Fibroblast of the aortic adventitia (primary cell): ENCODE results near the gene ASIP. TPM values are rescaled to one million over a fixed set of nuclear protein-coding genes. Genes with fewer than 3 reads are reported as not detected.
A peak's percentile ranks its signal among the peaks of the same experiment; 100 is the strongest.
"Not testable (repeated sequence)": the region's sequence is repeated elsewhere in the genome, so short reads cannot be mapped to it uniquely, and the experiment has no call there.

ENCODE experiments used
- DNase-seq: peaks from one replicate; pipeline ENCODE4 v3.0.0-alpha.2; 2010; ENCODE audit warnings: low read depth
- H3K4me3 ChIP-seq: 2 replicates; pipeline ENCODE4 v1.5.1; 2011; ENCODE audit warnings: low read depth, mild to moderate bottlenecking, control low read depth, low read length, moderate library complexity
- total RNA-seq: library from RNA; depleted of rRNA; stranded (reverse); fragments of >200 nt; gene quantifications from 2 replicates; pipeline ENCODE4 v1.2.3, GENCODE V29; 2012; ENCODE audit warnings: low replicate concordance
- TF ChIP-seq, protein P1 (sequence below): IDR thresholded peaks from 2 replicates; pipeline ENCODE4 v1.5.1; 2011; ENCODE audit warnings: mild to moderate bottlenecking, low read length, control low read depth, inconsistent platforms; ENCODE audit not compliant: insufficient read depth

The ASIP gene
- total RNA-seq, 1 donor, result not detected

- TF ChIP-seq, protein P1, sequence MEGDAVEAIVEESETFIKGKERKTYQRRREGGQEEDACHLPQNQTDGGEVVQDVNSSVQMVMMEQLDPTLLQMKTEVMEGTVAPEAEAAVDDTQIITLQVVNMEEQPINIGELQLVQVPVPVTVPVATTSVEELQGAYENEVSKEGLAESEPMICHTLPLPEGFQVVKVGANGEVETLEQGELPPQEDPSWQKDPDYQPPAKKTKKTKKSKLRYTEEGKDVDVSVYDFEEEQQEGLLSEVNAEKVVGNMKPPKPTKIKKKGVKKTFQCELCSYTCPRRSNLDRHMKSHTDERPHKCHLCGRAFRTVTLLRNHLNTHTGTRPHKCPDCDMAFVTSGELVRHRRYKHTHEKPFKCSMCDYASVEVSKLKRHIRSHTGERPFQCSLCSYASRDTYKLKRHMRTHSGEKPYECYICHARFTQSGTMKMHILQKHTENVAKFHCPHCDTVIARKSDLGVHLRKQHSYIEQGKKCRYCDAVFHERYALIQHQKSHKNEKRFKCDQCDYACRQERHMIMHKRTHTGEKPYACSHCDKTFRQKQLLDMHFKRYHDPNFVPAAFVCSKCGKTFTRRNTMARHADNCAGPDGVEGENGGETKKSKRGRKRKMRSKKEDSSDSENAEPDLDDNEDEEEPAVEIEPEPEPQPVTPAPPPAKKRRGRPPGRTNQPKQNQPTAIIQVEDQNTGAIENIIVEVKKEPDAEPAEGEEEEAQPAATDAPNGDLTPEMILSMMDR, result no peak
Observed at GRCh38 chr20:34210271-34210670, 31.0 kb upstream of the ASIP start.

DNA sequence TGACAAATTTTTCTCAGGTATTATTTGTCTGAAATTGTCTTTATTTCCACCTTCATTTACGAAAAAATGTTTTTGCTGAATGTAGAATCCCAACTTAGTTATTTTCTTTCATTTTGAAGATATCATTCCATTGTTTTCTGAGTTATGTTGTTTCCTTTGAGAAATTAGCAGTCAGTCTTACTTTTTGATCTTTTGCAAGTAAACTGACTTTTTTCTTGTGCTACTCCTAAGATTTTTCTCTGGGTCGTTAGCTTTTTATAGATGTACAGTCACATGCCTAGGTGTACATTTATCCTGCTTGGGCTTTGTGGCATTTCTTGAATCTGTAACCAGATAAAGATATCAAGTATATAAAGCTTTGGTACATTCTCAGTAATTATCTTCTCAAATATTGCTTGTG, 29.6 kb upstream of the ASIP start:
- H3K4me3 ChIP-seq, result no peak overlapping the region
- no peak for DNase-seq
- TF ChIP-seq, protein P1, result no peak

More at GRCh38 chr20:34210271-34210670, 31.0 kb upstream of the ASIP start:
- H3K4me3 ChIP-seq, result no peak overlapping the region
- no peak for DNase-seq

- TF ChIP-seq, protein P1, result no peak
- no peak overlapping the region for H3K4me3 ChIP-seq
- no peak for DNase-seq
Observed at GRCh38 chr20:34213213-34213612, 28.0 kb upstream of the ASIP start.

DNA sequence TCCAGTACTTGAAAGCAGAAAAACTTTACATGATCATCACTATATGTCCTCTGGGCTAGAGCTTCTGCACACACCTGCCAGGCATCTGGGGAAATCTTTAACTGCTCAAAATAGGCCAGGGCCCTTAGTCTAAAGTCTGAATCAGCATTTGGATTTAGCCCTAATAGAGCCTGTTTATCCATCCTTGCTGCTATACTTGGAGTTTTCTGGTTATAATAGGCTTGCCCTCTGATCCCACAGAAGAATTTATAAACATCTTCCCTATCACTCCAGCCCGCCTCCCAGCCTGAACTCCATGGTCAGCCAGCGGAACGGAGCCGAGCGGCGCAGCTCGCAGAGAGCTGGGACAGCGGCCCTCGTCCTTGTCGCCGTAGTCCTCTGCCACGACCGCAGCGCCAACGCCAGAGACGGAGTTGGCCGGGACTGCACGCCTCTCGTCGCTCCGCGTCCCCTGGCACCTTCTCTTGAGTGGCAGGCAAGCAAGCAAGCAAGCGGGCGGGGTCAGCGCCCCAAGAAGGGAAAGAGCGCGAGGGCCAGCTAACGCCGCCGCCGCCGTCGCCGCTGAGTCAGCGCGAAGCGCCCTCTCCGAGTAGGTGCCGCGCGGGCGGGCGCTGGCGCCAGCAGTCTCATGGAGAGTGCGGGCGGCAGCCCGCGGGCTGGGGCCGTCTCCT, 25.4 kb upstream of the ASIP start:
- DNase-seq, result peak; percentile 50
- peak overlapping the region; percentile 70 for H3K4me3 ChIP-seq
- TF ChIP-seq, protein P1, result no peak

DNA sequence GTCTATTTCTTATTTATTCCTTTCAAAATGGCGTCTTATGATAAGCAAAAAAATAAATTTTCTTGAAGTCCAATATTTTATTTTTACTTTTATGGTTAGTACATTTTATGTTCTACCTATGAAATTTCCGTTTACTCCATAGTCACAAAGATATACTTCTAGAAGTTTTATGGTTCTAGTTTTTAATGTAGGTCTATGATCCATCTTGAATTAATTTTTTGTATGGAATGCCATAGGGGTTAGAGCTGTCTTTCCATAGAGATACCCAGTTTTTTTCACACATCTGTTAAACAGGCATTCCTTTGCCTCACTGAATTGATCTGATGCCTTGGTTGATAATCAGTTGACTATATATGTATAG, 24.9 kb upstream of the ASIP start:
- TF ChIP-seq, protein P1, result no peak
- peak overlapping the region; percentile 70 for H3K4me3 ChIP-seq
- no peak for DNase-seq

GRCh38 chr20:34220561-34220960, 20.7 kb upstream of the ASIP start:
- DNase-seq, result peak; percentile 46
- TF ChIP-seq, protein P1, result no peak
- no peak overlapping the region for H3K4me3 ChIP-seq

GRCh38 chr20:34222208-34222607, 19.0 kb upstream of the ASIP start:
- TF ChIP-seq, protein P1, result no peak
- no peak overlapping the region for H3K4me3 ChIP-seq
- peak; percentile 96 for DNase-seq

- not testable (repeated sequence) for H3K4me3 ChIP-seq, DNase-seq
Observed at GRCh38 chr20:34224251-34224650, 17.0 kb upstream of the ASIP start.
